ENCODE data around the gene GFOD1.

Gene GFOD1

GRCh38 chr6:13524801-13525508 is 37.6 kb upstream of the GFOD1 start:
- Histone ChIP-seq H4K8ac (ENCODE audit: low read depth, low read length) (peak overlapping the region; percentile 29), H3K18ac (ENCODE audit: low read length) (no peak overlapping the region), H3K56ac (ENCODE audit: low read length) (no peak overlapping the region), H3K79me2 (ENCODE audit: control insufficient read depth, insufficient read depth, low read length) (no peaks in the 10 kb centered on the region), H3K36me3 (ENCODE audit: control insufficient read depth, insufficient read depth, low read length) (no peaks in the 10 kb centered on the region), H2BK5ac (ENCODE audit: low read length) (no peak overlapping the region), H3K23ac (ENCODE audit: low read length) (no peak overlapping the region), H3K4me2 (ENCODE audit: low read length) (no peak overlapping the region), H3K4me3 (ENCODE audit: low read length) (no peak overlapping the region), H3K27me3 (ENCODE audit: insufficient read depth, low read length, poor library complexity) (no peaks in the 10 kb centered on the region), H4K5ac (ENCODE audit: low read length) (no peak overlapping the region), H2BK15ac (replicated peaks; ENCODE audit: low read depth) (no peak overlapping the region), H3K9ac (ENCODE audit: low read length) (no peak overlapping the region), H3K27ac (ENCODE audit: low read depth, low read length) (no peak overlapping the region), H3K79me1 (ENCODE audit: low read length) (no peaks in the 10 kb centered on the region), H3K4ac (ENCODE audit: low read depth, low read length) (no peak overlapping the region), H2AK5ac (ENCODE audit: low read length) (no peak overlapping the region), H3K4me1 (ENCODE audit: control insufficient read depth, low read depth, low read length) (no peaks in the 10 kb centered on the region), H2BK120ac (ENCODE audit: low read depth, low read length) (no peak overlapping the region)
- no peak for DNase-seq
- no CpG with 5 or more reads among the region's 12 CpGs for WGBS (ENCODE audit: extremely low coverage, insufficient coverage, low lambda C conversion rate)

GRCh38 chr6:13523826-13524622 is 36.6 kb upstream of the GFOD1 start:
- Histone ChIP-seq H3K79me2 (ENCODE audit: control insufficient read depth, insufficient read depth, low read length) (no peaks in the 10 kb centered on the region), H3K56ac (ENCODE audit: low read length) (peak overlapping the region; percentile 39), H3K79me1 (ENCODE audit: low read length) (no peaks in the 10 kb centered on the region), H2BK5ac (ENCODE audit: low read length) (no peak overlapping the region), H3K18ac (ENCODE audit: low read length) (no peak overlapping the region), H3K4me1 (ENCODE audit: control insufficient read depth, low read depth, low read length) (no peaks in the 10 kb centered on the region), H4K5ac (ENCODE audit: low read length) (no peak overlapping the region), H4K8ac (ENCODE audit: low read depth, low read length) (peak overlapping the region; percentile 29), H3K27me3 (ENCODE audit: insufficient read depth, low read length, poor library complexity) (no peaks in the 10 kb centered on the region), H3K4ac (ENCODE audit: low read depth, low read length) (no peak overlapping the region), H3K4me2 (ENCODE audit: low read length) (no peak overlapping the region), H3K23ac (ENCODE audit: low read length) (no peak overlapping the region), H2BK15ac (replicated peaks; ENCODE audit: low read depth) (no peak overlapping the region), H3K9ac (ENCODE audit: low read length) (no peak overlapping the region), H3K4me3 (ENCODE audit: low read length) (no peak overlapping the region), H2BK120ac (ENCODE audit: low read depth, low read length) (no peak overlapping the region), H3K27ac (ENCODE audit: low read depth, low read length) (no peak overlapping the region), H3K36me3 (ENCODE audit: control insufficient read depth, insufficient read depth, low read length) (no peaks in the 10 kb centered on the region), H2AK5ac (ENCODE audit: low read length) (no peak overlapping the region)
- WGBS (ENCODE audit: extremely low coverage, insufficient coverage, low lambda C conversion rate): no CpG with 5 or more reads among the region's 11 CpGs
- no peak for DNase-seq

- Histone ChIP-seq H3K18ac (ENCODE audit: low read length) (no peak overlapping the region), H3K4ac (ENCODE audit: low read depth, low read length) (no peak overlapping the region), H3K79me2 (ENCODE audit: control insufficient read depth, insufficient read depth, low read length) (no peaks in the 10 kb centered on the region), H2BK15ac (replicated peaks; ENCODE audit: low read depth) (no peak overlapping the region), H3K23ac (ENCODE audit: low read length) (no peak overlapping the region), H4K5ac (ENCODE audit: low read length) (no peak overlapping the region), H3K4me1 (ENCODE audit: control insufficient read depth, low read depth, low read length) (no peaks in the 10 kb centered on the region), H4K8ac (ENCODE audit: low read depth, low read length) (no peak overlapping the region), H3K27me3 (ENCODE audit: insufficient read depth, low read length, poor library complexity) (no peaks in the 10 kb centered on the region), H2BK5ac (ENCODE audit: low read length) (no peak overlapping the region), H3K36me3 (ENCODE audit: control insufficient read depth, insufficient read depth, low read length) (no peaks in the 10 kb centered on the region), H3K56ac (ENCODE audit: low read length) (no peak overlapping the region), H3K27ac (ENCODE audit: low read depth, low read length) (no peak overlapping the region), H3K4me3 (ENCODE audit: low read length) (no peak overlapping the region), H2AK5ac (ENCODE audit: low read length) (no peak overlapping the region), H3K79me1 (ENCODE audit: low read length) (no peaks in the 10 kb centered on the region), H3K9ac (ENCODE audit: low read length) (no peak overlapping the region), H2BK120ac (ENCODE audit: low read depth, low read length) (no peak overlapping the region), H3K4me2 (ENCODE audit: low read length) (no peak overlapping the region)
- no CpG with 5 or more reads among the region's 4 CpGs for WGBS (ENCODE audit: extremely low coverage, insufficient coverage, low lambda C conversion rate)
- DNase-seq: no peak
Measured at GRCh38 chr6:13522656-13523055, 35.3 kb upstream of the GFOD1 start.

- Histone ChIP-seq H3K4me2 (ENCODE audit: low read length) (no peak overlapping the region), H2AK5ac (ENCODE audit: low read length) (no peak overlapping the region), H3K36me3 (ENCODE audit: control insufficient read depth, insufficient read depth, low read length) (no peaks in the 10 kb centered on the region), H3K4me3 (ENCODE audit: low read length) (no peak overlapping the region), H3K27ac (ENCODE audit: low read depth, low read length) (no peak overlapping the region), H3K23ac (ENCODE audit: low read length) (no peak overlapping the region), H3K9ac (ENCODE audit: low read length) (no peak overlapping the region), H2BK15ac (replicated peaks; ENCODE audit: low read depth) (no peak overlapping the region), H3K4ac (ENCODE audit: low read depth, low read length) (no peak overlapping the region), H4K5ac (ENCODE audit: low read length) (no peak overlapping the region), H3K79me2 (ENCODE audit: control insufficient read depth, insufficient read depth, low read length) (no peaks in the 10 kb centered on the region), H3K79me1 (ENCODE audit: low read length) (no peaks in the 10 kb centered on the region), H3K4me1 (ENCODE audit: control insufficient read depth, low read depth, low read length) (no peaks in the 10 kb centered on the region), H3K27me3 (ENCODE audit: insufficient read depth, low read length, poor library complexity) (no peaks in the 10 kb centered on the region), H2BK5ac (ENCODE audit: low read length) (no peak overlapping the region), H2BK120ac (ENCODE audit: low read depth, low read length) (no peak overlapping the region), H3K18ac (ENCODE audit: low read length) (no peak overlapping the region), H4K8ac (ENCODE audit: low read depth, low read length) (no peak overlapping the region), H3K56ac (ENCODE audit: low read length) (no peak overlapping the region)
- DNase-seq: no peak
- WGBS (ENCODE audit: extremely low coverage, insufficient coverage, low lambda C conversion rate): no CpG with 5 or more reads among the region's 4 CpGs
Measured at GRCh38 chr6:13519839-13520238, 32.4 kb upstream of the GFOD1 start.

- H3K4me2 ChIP-seq (ENCODE audit: low read length): no peak overlapping the region
- DNase-seq: no peak
Measured at GRCh38 chr6:13517116-13517515, 29.7 kb upstream of the GFOD1 start.

More at GRCh38 chr6:13517116-13517515, 29.7 kb upstream of the GFOD1 start:
- Histone ChIP-seq H3K56ac (ENCODE audit: low read length) (no peak overlapping the region), H3K4me1 (ENCODE audit: control insufficient read depth, low read depth, low read length) (no peaks in the 10 kb centered on the region), H3K4ac (ENCODE audit: low read depth, low read length) (no peak overlapping the region), H3K79me2 (ENCODE audit: control insufficient read depth, insufficient read depth, low read length) (no peaks in the 10 kb centered on the region), H2BK15ac (replicated peaks; ENCODE audit: low read depth) (no peak overlapping the region), H3K36me3 (ENCODE audit: control insufficient read depth, insufficient read depth, low read length) (no peaks in the 10 kb centered on the region), H3K27me3 (ENCODE audit: insufficient read depth, low read length, poor library complexity) (no peaks in the 10 kb centered on the region), H3K4me3 (ENCODE audit: low read length) (no peak overlapping the region), H3K18ac (ENCODE audit: low read length) (no peak overlapping the region), H4K8ac (ENCODE audit: low read depth, low read length) (no peak overlapping the region), H3K79me1 (ENCODE audit: low read length) (no peaks in the 10 kb centered on the region), H3K9ac (ENCODE audit: low read length) (no peak overlapping the region), H2BK5ac (ENCODE audit: low read length) (no peak overlapping the region), H3K27ac (ENCODE audit: low read depth, low read length) (no peak overlapping the region), H3K23ac (ENCODE audit: low read length) (no peak overlapping the region), H4K5ac (ENCODE audit: low read length) (no peak overlapping the region), H2BK120ac (ENCODE audit: low read depth, low read length) (no peak overlapping the region), H2AK5ac (ENCODE audit: low read length) (no peak overlapping the region)
- WGBS (ENCODE audit: extremely low coverage, insufficient coverage, low lambda C conversion rate): no CpG with 5 or more reads among the region's 3 CpGs

Data from mesendoderm (in vitro differentiated cells).